Colonic mucosa (tissue), 4 donors: ENCODE measurements around the gene HCLS1. TPM values are rescaled to one million over a fixed set of nuclear protein-coding genes. Genes with fewer than 3 reads are reported as not detected.

Experiments used
- DNase-seq: peaks from one replicate; pipeline ENCODE4 v3.0.0-alpha.2; 2020
- H3K27ac ChIP-seq: fragments of 200-600 bp; one replicate; pipeline ENCODE4 v1.8.0; 2021
- H3K27me3 ChIP-seq: fragments of 200-600 bp; one replicate; pipeline ENCODE4 v1.8.0; 2021
- H3K36me3 ChIP-seq: fragments of 200-600 bp; one replicate; pipeline ENCODE4 v1.8.0; 2021
- H3K4me1 ChIP-seq: fragments of 200-600 bp; one replicate; pipeline ENCODE4 v1.8.0; 2021; ENCODE audit warnings: mild to moderate bottlenecking
- H3K4me3 ChIP-seq: fragments of 200-600 bp; one replicate; pipeline ENCODE4 v1.8.0; 2021
- H3K9ac ChIP-seq, 2 donors: one replicate each; pipeline ENCODE4 v1.7.0; 2013; ENCODE audit warnings: control low read depth in 2 of 2, low read depth in 2 of 2, low read length in 2 of 2
- H3K9me3 ChIP-seq: fragments of 200-600 bp; one replicate; pipeline ENCODE4 v1.8.0; 2021
- intact Hi-C: fragments of 100-400 bp; cut with DNase I; formaldehyde crosslinking; loops from one replicate; pipeline ENCODE4 v1.14.1; 2022
- total RNA-seq, 2 donors: library from RNA; stranded (reverse); fragmentation: NEBNext Ultra II Directional in 1 of 2; extraction: Animal tissue kit (Norgen Biotek cat#: 25700) in 1 of 2; gene quantifications; one replicate each; pipeline ENCODE4 v1.2.1, GENCODE V29; 2021
- TF ChIP-seq, protein P1 (sequence below): fragments of 200-600 bp; IDR thresholded peaks from one replicate; pipeline ENCODE4 v1.8.0; 2022; ENCODE audit warnings: antibody characterized with exemption, mild to moderate bottlenecking
- donor health status: healthy.
- donor health status: DM: no; HTN: no; CAD: no.
- donor health status: DM: no; HTN: no; CAD: no.

The HCLS1 gene
- total RNA-seq, 2 donors from 2014 or later = 9.2 to 10.0 TPM

DNA sequence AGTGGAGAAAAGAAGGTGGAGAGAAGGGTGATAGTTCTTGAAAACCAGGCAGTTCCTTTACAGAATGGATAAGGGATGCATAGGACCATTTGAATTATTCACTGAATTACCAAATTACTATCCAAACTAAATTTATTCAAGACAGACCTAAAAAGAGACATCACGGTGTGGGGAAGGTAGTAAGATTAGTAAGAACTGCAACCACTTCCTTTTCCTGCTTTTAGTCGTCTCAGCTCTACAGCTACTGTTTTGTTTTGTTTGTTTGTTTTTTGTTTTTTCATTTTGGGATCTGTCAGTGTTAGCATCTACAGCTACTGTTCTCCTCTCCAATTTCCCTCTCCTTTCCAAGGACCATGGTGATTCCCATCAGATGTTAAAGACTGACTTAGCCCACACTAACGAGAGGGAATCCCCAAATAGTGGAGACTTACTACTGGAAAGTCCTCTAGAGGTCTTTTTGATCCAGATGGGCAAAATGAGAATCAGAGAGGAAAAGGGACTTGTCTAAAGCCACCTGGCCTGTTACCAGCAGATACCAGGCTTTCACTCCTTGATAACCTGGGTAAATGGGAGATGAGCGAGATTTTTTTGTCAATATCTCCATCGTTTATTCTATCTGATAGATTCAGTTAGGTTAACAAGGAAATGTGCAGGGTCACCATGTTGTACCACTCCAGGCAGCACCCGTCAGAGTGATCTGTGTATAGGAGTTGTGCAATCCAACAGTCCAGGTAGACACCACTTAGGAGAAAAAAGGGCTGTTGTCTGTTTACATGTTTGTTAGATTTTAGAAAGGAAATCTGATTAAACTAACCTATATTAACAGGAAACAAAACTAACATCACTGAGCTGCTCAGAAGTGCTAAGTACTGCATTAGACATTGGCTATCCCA, 6.0 kb downstream of the HCLS1 start:
- Histone ChIP-seq H3K27me3 (no peaks in the 10 kb centered on the region), H3K36me3 (no peaks in the 10 kb centered on the region), H3K4me3 (no peak overlapping the region), H3K27ac (no peak overlapping the region), H3K9ac (no peak overlapping the region), H3K9me3 (no peaks in the 10 kb centered on the region), H3K4me1 (no peaks in the 10 kb centered on the region)
- no peak for DNase-seq
- TF ChIP-seq, protein P1, sequence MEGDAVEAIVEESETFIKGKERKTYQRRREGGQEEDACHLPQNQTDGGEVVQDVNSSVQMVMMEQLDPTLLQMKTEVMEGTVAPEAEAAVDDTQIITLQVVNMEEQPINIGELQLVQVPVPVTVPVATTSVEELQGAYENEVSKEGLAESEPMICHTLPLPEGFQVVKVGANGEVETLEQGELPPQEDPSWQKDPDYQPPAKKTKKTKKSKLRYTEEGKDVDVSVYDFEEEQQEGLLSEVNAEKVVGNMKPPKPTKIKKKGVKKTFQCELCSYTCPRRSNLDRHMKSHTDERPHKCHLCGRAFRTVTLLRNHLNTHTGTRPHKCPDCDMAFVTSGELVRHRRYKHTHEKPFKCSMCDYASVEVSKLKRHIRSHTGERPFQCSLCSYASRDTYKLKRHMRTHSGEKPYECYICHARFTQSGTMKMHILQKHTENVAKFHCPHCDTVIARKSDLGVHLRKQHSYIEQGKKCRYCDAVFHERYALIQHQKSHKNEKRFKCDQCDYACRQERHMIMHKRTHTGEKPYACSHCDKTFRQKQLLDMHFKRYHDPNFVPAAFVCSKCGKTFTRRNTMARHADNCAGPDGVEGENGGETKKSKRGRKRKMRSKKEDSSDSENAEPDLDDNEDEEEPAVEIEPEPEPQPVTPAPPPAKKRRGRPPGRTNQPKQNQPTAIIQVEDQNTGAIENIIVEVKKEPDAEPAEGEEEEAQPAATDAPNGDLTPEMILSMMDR = no peak
- intact Hi-C loops = no loop called here

- Histone ChIP-seq H3K27ac (no peak overlapping the region), H3K4me3 (no peak overlapping the region), H3K27me3 (no peaks in the 10 kb centered on the region), H3K9ac (no peak overlapping the region), H3K9me3 (no peaks in the 10 kb centered on the region), H3K4me1 (no peaks in the 10 kb centered on the region), H3K36me3 (no peaks in the 10 kb centered on the region)
- DNase-seq = no peak
- TF ChIP-seq, protein P1 = no peak
- intact Hi-C loops = no loop called here
These were observed 9.0 kb downstream of the HCLS1 start for GRCh38 chr3:121651684-121652083.

- Histone ChIP-seq H3K27ac (no peak overlapping the region), H3K9ac (no peak overlapping the region), H3K4me3 (no peak overlapping the region), H3K36me3 (no peaks in the 10 kb centered on the region), H3K27me3 (no peaks in the 10 kb centered on the region), H3K4me1 (no peaks in the 10 kb centered on the region), H3K9me3 (no peaks in the 10 kb centered on the region)
- DNase-seq = no peak
- intact Hi-C loops = no loop called here
- TF ChIP-seq, protein P1 = no peak
These were observed 11.1 kb downstream of the HCLS1 start for GRCh38 chr3:121649645-121650044.

DNA sequence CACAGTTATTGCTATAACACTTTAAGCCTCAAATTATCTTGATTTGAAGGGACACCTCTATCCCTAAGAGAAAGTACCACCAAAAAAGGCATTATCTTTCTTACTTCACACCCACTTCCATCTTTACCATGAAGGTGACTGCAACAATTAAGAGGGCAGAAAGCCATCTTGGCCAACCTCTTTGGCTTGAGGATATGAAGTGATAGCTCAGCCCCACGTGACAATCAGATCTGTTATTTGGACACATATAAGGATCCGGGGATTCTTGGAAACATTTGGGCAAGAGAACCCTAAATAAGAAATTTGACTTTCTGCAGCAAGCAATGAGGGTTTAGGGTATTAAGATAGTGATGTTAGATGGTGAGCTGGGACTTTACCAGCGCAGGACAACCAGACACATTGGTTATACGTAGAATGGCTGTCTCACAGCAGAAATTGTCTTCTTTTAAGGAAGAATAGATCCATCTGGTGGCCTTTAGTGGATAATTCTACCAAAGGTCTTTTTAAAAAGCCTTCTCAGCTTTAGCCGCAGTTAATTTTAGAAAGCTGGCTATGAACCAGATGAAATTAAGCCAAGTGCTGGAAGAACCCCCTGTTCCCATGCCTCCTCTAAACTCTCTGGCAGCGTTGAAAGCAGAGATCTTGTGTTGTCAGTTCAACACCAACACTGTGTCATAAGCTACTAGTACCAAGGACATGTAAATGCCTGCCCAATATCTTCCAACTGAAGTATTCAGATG, 12.3 kb downstream of the HCLS1 start:
- Histone ChIP-seq H3K27ac (no peak overlapping the region), H3K4me1 (no peaks in the 10 kb centered on the region), H3K9ac (no peak overlapping the region), H3K9me3 (no peaks in the 10 kb centered on the region), H3K27me3 (no peaks in the 10 kb centered on the region), H3K4me3 (no peak overlapping the region), H3K36me3 (no peaks in the 10 kb centered on the region)
- intact Hi-C loops = no loop called here
- TF ChIP-seq, protein P1 = no peak
- no peak for DNase-seq

DNA sequence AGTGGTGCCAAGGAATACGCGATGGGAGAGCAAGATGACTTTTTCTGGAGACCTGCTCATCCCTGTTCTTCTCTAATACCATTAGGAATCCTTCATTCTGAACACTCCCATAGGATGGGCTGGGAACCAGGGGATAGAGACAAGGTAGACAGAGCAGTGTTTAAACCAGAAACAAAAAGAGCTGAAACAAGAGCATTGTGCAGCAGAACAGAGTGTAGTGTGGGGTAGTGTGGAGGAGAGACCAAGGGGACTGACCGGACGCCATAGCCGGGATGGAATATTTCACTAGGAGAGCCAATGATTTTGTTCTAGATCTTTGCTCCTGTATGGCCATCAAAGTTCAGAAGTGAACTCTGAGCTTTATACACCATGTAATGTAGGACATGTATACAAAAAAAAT, 15.6 kb downstream of the HCLS1 start:
- Histone ChIP-seq H3K36me3 (no peaks in the 10 kb centered on the region), H3K27ac (no peak overlapping the region), H3K4me3 (no peak overlapping the region), H3K27me3 (no peaks in the 10 kb centered on the region), H3K4me1 (no peaks in the 10 kb centered on the region), H3K9me3 (no peaks in the 10 kb centered on the region), H3K9ac (no peak overlapping the region)
- DNase-seq = no peak
- intact Hi-C loops = no loop called here
- TF ChIP-seq, protein P1 = no peak
